DOHH2 (cell line): ENCODE data around the gene LANCL3.
"Not testable (repeated sequence)": the region's sequence is repeated elsewhere in the genome, so short reads cannot be mapped to it uniquely, and the experiment has no call there.

Source experiments
- EZH2phosphoT487 ChIP-seq: fragments of 200-600 bp; sonication (generic); IDR thresholded peaks from 2 replicates; pipeline ENCODE4 v1.6.1; 2017; ENCODE audit warnings: borderline replicate concordance, mild to moderate bottlenecking, antibody characterized with exemption, low read length, moderate library complexity, mixed read lengths
- TF ChIP-seq, protein P1 (sequence below): fragments of 200-600 bp; sonication (generic); IDR thresholded peaks from one replicate; pipeline ENCODE4 v1.5.1; 2014; ENCODE audit warnings: antibody characterized with exemption, mild to moderate bottlenecking, low read depth, low read length; ENCODE audit not compliant: poor library complexity, severe bottlenecking

DNA sequence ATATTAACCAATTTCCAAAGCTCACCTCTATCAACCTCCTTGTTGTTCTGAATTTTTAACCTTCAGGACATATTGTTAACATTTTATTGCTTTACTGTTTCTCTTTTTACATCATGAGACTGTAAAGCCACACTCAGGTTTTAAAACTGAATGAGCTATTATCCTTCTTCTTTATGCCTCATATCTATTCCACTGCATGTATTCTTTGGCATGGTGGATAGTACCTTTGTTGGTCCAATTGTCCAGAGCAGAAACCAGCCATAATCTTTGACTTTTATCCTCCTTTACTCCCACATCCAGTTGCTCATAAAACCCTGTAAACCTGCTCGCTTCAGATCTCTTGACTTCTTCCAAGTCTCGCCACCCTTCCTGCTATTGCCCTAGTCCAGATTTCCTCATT, 6.2 kb upstream of the LANCL3 start:
- TF ChIP-seq, protein P1, sequence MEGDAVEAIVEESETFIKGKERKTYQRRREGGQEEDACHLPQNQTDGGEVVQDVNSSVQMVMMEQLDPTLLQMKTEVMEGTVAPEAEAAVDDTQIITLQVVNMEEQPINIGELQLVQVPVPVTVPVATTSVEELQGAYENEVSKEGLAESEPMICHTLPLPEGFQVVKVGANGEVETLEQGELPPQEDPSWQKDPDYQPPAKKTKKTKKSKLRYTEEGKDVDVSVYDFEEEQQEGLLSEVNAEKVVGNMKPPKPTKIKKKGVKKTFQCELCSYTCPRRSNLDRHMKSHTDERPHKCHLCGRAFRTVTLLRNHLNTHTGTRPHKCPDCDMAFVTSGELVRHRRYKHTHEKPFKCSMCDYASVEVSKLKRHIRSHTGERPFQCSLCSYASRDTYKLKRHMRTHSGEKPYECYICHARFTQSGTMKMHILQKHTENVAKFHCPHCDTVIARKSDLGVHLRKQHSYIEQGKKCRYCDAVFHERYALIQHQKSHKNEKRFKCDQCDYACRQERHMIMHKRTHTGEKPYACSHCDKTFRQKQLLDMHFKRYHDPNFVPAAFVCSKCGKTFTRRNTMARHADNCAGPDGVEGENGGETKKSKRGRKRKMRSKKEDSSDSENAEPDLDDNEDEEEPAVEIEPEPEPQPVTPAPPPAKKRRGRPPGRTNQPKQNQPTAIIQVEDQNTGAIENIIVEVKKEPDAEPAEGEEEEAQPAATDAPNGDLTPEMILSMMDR: not testable (repeated sequence)
- TF ChIP-seq EZH2phosphoT487: not testable (repeated sequence)
